Hepatocyte (in vitro differentiated cells): Measurements from ENCODE around the gene VEPH1.

ENCODE experiments used
- CTCF ChIP-seq: fragments of 200-600 bp; sonication (generic); IDR thresholded peaks from 2 replicates; pipeline ENCODE4 v1.5.1; 2016; ENCODE audit warnings: antibody characterized with exemption, mild to moderate bottlenecking; ENCODE audit not compliant: poor library complexity
- EZH2 ChIP-seq: fragments of 200-600 bp; sonication (generic); IDR thresholded peaks from 2 replicates; pipeline ENCODE4 v1.6.1; 2016; ENCODE audit warnings: antibody characterized with exemption, mild to moderate bottlenecking, borderline replicate concordance
- EZH2phosphoT487 ChIP-seq: fragments of 200-600 bp; sonication (generic); IDR thresholded peaks from one replicate; pipeline ENCODE4 v1.6.1; 2018; ENCODE audit warnings: antibody characterized with exemption, mild to moderate bottlenecking, low read depth, moderate library complexity; ENCODE audit not compliant: unreplicated experiment, severe bottlenecking

- TF ChIP-seq EZH2 (no peak), CTCF (no peak), EZH2phosphoT487 (no peak)
Measured at GRCh38 chr3:157393113-157393512, 110.1 kb downstream of the VEPH1 start.
